Activated CD8-positive, alpha-beta memory T cell treated with anti-CD3 and anti-CD28 coated beads for 24 hours (primary cell): ENCODE results near the gene CD36.

Experiments
- DNase-seq: peaks from one replicate; pipeline ENCODE4 v3.0.0-alpha.2; 2020

Gene CD36

DNA sequence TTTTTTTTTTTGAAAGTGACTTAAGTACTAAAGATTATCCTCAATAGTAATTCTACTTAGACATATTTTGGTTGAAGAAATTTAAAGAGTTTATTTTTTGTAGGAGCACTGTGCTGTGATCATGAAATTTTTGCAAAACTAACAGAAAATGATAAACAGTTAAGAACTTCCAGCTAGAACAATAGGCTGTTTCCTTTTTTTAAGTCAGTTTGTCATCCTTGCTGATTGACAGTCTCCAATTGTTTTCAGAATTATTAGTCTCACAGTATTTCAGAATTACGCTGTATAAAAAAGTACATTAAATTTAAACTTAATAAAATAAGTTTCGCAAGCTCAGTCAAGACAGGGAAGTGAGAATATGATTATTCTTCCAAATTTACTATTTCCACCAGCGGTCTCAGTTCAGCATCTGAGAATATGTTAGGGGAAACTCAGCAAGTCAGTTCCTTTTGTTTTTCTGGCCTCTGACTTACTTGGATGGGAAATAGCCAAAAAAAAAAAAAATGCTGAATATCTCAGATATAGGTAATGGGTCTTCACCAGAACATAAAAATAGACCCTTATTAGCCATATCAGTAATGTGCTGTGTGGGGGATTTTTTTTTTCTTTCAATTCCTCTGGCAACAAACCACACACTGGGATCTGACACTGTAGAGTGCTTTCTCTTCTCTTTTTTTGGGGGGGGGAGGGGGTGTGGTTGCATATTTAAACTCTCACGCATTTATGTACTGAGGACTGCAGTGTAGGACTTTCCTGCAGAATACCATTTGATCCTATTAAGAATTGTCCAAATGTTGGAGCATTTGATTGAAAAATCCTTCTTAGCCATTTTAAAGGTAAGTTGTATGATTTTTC lies at the start of gene CD36:
TSS of gene CD36 (plus strand) at position 732 of the 855 bp plus-strand sequence. CDS start 8,099 bp downstream, outside the sequence.
- no peak for DNase-seq

DNA sequence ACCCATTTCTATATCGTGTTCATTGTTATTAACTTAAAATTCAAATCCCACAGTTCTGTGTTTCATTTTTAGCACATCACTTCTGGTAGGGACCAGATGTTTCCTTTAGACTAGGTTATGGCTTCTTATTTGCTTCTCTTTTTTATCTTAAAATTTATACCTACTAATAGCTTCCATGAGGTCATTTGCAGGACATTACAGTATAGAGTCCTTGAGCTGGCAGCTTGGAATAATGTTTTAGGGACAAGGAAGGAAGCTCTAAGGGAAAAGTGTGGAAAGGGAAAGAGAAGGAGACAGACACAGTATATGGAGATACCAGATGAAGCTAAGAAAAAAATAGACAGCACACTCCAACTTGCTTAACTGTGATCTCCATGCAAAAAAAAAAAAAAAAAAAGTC lies 48.8 kb upstream of the CD36 start:
- DNase-seq = no peak

DNA sequence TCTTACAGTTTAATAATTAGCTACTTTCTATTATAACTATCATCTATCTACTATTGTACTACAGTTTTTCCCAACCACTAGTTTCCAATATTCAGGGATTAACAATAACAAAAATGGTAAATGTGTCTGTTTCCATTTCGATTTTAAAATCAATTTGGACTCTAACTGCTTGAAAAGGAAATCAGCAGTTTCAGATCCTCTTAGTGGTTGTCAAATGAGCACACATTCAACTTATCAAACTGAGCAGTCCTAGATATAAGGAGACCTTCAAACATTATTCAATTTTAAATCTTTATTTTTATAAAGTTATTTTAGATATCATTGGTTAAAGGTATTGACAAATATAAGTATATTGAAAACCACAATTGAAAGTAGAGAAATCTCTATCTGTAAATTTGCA lies 46.8 kb upstream of the CD36 start:
- no peak for DNase-seq

DNA sequence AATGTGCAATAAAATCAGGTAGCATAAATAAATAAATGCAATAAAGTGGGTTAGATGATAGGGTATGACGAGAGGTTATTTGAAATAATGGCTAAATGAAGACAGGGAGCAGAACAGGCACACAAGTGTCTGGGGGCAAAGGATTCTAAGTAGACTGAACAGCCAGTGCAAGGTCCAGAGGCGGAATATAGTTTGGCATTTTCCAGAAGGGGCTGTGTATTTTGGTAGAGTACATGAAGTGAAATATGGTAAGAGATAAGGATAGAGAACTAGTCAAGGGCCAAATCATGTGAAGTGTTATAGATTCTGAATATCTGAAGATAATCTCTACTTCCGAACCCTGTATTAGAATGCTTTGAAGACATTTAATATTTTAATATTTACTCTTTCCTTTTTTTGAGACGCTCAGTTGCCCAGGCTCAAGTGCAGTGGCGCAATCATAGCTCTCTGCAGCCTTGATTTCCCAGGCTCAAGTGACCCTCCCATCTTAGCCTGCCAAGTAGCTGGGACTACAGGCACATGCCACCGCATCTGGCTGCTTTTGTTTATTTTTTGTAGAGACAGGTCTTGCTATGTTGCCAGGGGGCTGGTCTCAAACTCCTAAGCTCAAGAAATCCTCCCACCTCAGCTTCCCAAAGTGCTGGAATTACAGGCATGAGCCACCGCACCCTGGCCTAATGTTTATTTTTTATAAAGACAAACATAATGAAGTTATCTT lies 44.4 kb upstream of the CD36 start:
- DNase-seq = no peak

DNA sequence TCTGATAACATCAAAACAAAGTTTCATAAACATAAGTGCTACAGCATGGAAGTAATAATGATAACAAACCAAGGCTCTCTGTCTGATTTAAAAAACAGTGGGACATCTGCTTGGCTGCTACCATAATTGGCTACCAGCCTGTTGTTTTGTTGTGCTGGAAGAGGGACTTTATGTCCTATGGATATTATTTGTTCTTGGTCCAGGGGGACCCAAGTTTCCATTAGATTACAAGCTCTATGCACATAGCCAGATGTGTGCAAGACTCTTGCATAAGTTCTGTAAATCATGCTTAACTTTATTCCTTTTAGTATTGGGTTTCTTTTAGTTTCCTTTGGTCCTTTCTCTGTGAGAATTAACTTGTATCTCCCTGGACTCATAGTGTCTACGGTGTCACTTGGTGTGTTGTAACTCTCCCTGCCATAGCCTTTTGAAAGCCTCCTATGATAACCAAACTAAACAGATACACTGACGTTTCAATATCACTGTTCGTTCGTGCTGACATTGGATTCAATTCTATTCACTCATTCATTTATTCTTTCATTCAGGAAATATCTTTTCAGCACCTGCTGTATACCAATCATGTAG lies 41.4 kb upstream of the CD36 start:
- no peak for DNase-seq

DNA sequence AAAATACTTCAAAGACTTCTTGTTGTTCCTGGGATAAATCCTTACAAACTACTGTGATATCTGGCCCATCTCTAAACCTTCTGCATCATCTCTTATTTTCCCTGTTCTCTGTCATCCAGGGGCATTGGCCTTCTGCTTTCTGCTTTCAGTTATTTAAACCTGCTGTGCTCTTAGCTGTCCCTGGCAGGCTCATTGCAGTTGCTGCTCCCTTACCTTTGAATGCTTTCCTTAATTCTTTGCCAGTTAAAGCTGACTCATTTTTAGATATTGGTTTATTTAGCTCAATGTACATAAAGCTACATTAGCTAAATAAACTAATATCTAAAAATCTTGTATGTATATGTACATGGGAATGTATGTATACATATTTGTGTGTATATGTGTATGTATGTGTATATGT lies 40.6 kb upstream of the CD36 start:
- DNase-seq = no peak

DNA sequence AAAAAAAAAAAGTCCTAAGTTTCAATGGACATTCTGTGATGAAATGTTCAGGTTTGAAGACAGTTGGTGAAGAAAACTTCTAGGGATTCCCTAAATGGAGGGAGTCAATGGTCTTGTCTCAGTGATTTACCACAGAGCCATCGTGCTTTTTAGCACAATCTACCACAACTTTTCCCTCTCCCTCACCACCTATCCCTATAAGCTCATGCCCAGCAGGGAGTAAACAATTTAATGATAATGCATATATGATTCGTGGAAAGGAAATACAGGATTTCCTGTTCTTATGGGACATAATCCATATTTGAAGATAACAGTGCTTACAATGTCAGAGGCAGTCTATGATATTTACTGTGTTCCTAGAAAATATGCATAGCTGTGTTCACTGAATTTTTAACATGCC lies 38.4 kb upstream of the CD36 start:
- no peak for DNase-seq

DNA sequence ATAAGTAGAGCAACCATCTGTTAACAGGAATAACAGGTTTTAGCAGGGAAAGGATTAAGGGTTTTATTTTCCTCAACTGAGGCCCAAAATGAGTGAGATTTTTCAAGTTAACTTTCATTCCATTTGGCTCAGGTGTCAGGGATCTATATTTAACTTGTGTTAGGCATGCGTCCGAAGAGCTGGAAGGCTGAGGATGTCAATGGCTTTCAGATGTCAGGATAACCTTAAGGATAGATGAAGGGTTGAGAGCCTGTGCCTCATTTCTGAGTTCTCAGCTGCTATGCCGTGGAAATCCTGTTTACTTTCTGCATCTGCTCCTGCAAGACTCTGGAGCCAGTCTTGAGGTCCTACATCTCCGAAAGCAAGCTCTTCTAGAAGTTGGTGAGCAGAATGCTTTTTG lies 36.4 kb upstream of the CD36 start:
- DNase-seq = no peak

DNA sequence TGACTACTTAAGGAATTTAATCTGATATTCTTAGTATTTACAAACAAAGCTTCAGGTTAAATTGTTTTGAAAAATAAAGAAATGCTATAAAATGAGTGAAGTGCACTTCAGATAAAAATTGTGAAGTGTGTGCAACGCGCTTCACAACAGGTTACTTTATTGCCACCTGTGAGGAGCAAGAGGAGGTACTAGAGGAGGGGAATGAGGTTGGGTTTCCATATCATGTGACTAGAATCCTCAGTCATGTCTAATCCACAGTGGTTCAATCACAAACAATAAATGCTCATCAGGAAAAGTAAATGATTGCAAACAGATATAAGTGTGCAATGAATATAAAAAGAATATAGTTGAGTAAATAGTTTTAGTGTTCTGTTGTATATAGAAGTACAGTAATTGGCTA lies 34.5 kb upstream of the CD36 start:
- no peak for DNase-seq

DNA sequence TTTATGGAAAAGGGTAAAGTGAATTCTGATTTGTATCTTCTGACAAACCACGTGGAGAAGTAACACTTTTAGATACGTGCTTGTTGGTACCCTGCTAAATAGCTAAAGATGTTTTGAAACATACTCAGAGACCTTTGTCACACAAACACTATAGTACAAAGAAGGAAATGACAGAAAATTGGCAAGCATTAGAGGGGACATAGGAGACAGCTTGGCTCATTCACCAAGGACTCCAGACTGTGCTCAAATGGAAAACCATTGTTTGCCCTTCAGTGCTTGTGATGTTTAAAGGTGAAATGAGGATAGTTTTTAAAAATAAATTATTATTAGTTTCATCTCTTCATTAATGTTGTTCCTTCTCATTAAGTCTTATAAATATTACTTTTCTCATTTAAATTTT lies 34.0 kb upstream of the CD36 start:
- DNase-seq = no peak

DNA sequence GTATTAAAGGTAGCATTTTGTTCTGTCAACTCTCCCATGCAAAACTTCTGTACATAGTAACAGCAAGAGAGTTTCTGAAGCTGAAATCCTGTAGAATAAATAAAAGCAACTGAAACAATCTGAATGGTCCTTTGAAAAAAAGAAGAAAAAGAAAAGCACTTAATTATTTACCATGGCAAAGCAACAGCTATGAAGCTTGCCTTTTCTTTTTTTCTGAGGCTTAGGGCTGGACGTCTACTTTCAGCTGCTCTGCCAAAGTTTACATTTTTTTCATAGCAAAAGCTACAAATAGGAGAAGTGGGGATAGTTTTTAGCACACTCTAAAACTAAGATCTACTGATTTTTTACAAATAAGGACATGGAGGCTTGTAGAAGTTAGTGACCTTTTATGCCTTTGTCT lies 31.3 kb upstream of the CD36 start:
- no peak for DNase-seq

DNA sequence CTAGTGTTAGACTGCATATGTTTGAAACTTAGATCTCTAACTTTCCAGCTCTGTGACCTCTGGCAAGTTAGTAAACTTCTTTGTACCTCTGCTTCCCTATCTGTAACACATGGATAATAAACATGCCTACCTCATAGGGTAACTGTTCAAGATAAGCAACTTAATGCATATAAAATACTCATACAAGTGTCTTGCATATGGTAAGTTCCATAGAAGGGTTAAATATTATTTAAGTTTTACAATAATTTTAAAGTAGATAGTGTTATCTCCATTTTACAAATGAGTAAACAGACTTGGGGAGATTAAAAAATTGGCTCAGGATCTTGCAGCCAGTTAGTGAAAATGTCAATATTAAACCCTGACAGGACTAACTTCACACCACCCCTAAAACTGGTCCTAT lies 30.1 kb upstream of the CD36 start:
- no peak for DNase-seq

DNA sequence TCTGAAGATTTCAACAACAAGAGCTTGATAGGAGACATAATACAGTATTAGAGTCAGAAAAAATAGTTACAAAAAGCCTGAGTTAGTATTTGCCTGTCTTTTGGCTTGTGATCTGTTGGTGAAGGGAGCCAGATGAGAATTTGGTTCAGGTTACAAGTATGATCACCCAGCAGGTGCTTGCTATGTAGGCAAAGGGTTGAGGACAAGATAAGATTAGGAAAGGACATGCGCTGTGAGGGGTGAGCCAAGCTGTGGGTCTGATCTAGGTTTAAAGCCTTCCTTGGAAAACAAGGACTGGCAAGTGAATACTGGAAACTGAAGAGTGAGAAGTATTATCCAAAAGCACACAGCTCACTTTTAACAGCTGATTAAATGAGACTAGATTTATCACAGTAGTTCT lies 28.7 kb upstream of the CD36 start:
- no peak for DNase-seq

DNA sequence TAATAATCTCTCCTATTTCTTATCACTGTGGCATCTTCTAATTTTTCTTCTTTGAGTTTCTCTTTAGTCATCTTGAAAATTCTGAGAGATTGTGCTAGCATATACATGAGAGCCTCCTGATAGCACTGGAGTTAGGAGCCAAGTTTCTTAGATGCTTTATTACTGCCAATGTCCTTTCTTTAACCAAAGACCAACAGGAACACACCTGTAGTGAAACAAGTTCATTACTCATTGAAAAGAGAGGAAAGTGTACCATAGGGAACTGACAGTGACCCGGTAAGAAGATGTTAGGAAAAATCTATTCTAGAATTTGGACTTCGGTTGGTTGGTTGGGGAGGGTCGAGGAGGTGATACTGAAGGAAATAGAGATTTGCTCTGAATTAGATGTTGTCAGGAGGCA lies 27.1 kb upstream of the CD36 start:
- no peak for DNase-seq

DNA sequence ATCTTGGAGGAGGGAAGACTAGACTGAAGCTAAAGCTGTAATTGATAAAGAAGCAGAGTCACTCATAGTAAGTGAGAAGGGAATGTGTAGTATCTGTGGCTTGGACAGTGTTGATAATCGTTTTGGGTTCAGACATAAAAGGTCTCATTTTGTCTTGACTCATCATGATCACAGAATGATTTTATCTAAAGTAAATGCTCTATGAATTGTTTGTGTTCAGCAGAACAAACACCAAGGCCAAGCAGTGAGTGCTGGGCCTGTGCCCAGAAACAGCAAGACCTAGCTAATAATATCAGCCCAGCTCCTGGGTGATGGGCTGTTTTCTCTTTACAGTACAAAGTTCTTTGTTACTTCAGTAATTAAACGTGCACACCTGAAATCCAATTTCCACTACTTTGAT lies 26.7 kb upstream of the CD36 start:
- DNase-seq = no peak

DNA sequence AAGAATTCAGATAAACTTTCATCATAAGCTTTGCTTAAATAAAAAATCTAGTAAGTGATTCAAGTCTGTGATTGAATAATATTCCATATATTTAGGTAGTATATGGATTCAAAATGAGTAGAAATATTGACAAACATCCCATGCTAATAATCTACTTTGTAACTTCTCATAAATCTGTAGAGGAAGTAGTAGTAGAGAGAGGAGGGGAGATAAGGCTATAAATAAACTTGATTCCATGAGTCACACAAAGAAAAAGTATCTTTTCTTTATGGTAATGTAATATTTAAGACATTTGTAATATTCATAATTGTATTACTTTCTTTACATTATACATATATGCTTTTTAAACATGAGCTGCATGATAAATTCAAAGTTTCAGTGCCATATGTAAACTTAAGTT lies 25.6 kb upstream of the CD36 start:
- DNase-seq = no peak

DNA sequence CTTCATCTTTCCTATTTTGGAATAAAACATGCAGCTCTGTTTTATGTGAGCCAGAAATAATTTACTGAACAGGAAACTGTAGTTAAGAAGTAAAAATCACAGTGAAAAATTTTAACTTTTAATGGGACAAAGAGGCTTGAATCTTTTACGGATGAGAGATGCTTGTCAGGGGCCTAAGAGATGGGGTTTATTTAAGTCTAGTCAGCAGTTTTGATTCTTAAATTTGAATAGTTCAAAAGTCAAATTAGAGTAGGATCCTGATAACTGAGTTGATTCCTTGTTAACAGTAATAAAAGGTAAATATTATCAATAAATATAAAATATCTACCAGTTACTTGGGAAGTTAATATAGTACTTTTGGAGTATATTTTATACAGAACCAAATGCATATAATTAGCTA lies 24.9 kb upstream of the CD36 start:
- DNase-seq = no peak

DNA sequence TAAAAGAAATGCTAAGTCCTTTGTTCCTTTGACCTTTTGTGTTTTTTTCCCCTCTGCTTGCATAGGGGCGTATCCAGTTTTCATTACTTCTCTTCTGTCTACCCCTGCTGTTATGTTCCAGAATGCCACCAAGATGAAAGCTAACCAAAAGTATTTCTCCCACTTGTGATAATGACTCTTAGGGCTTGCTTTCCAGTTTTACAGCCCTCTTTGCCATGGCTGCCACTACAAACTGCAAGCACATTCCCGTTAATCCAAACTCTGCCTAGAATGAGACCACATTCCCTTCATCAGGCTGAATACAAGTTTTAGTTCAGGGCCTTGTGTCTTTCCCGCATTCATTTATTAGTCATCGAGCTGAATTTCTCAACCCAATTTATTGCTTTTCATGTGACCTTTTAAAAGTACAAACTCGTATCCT lies 23.6 kb upstream of the CD36 start:
- DNase-seq = no peak

DNA sequence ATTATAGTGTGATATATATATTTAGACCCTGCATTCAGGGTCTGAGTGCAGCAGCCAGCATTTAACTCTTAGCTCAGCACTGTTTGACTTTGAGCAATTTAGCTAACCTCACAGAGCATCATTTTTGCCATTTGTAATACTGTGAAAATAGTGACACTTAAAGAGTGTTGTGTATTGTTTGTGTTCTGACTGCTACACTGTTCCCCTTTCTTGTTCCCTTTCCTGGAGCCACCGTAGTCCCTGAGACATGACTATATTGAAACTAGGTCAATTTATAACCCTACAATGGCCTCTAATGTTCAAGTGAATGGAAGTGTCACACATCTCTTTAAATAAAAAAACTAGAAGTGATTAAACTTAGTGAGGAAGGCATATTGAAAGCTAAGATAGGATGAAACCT lies 20.3 kb upstream of the CD36 start:
- no peak for DNase-seq

DNA sequence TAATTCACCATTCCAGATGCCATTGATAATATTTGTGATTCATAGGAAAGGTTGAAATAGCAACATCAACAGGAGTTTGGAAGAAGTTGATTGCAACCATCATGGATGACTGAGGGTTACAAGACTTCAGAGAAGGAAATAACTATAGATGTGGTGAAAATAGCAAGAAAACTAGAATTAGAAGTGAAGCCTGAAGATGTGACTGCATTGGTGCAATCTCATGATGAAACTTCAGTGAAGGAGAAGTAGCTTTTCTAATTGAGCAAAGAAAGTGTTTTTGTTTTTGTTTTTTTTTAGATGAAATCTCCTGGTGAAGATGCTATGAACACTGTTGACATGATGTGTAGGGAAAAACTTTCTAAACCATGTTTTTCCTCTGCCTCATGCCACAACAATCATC lies 18.7 kb upstream of the CD36 start:
- no peak for DNase-seq

DNA sequence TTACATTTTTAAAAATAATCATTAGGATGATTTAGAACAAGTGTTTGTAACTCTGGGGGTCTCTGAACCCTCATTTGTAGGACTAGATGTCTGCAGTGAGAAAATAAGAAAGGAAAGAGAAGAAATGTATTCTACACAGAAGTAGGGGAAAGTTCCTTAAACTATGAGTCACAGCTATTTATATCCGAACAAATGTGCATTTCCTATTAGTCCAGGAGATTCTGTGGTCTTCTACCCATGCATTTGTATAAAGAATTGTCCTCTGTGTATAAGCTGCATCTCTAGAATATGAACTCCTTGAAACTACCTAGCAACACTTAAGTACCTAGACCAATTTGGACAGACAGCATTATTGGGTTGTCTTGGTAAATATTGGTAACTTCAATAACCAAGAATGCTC lies 15.9 kb upstream of the CD36 start:
- DNase-seq = no peak

DNA sequence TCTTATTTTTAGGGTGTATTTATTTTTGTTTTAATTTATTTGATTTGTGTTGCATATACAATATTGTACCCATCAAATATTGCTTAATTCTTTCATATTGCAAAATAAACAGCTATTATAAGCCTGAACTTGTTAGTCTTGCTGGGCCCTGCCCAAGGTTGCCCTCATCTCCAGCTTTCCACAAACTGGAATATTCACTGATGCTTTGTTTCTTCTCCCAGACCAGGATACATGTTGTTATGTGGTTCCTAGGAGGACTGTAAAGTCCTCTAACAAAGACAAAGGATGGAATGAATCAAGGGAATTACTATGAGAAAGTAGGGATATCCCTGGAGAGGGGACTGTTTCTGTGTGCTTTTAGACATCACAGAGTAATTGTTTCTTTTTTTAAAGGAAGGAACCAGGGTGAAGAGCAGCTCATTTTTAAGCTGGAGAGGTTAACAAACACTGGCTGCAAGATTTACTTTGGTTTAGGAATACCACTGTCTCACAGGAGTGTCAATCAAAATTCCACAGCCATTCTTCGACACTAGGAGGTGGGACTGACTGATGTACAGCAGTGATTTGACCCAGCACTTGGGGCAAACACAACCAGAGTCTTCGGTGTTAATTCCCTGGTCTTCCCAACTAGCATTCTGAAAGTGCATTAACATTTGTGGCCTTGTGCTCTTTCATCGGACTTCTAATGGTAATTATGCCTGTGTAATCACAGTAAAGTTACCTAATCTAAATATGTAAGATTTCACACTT lies 14.8 kb upstream of the CD36 start:
- no peak for DNase-seq

DNA sequence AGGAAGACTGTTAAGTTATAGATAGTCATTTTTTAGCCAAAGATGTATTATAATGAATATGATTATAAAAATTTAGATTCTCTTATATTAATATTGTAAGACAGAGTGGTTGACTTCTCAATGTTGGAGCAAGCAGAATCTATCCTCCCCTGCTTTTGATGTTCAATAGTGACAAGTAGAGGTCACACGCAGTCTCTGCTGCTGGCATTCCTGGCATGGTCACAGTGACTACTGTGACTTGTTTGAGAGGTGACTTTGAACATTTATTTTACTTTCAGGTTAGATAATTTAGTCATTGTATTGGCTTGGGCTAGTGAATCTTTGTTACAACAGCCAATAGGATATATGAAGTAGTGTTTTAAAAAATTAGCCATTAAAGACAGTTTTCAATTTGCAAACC lies 13.7 kb upstream of the CD36 start:
- DNase-seq = no peak

DNA sequence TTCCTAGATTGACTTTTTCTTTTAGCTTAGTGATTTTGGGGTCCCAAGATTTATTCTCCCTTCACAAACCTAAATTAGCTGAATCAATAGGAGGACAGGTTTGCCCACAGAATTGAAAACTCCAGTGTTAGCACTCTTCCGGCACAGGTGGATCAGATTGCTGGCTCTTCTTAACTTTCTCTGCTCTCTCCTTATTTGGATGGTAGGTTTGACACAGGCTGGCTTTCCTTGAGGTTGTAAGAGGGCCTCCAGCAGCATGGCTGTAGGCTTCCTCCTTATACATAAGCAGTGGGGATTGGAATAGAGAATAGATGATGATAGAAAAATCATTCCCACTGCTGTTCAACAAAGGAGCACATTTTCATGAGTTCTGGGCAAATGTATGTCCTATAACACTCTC lies 9.4 kb upstream of the CD36 start:
- no peak for DNase-seq
